ENCODE data around the gene KRABD2.
"Not testable (repeated sequence)": the region's sequence is repeated elsewhere in the genome, so short reads cannot be mapped to it uniquely, and the experiment has no call there.

DNA sequence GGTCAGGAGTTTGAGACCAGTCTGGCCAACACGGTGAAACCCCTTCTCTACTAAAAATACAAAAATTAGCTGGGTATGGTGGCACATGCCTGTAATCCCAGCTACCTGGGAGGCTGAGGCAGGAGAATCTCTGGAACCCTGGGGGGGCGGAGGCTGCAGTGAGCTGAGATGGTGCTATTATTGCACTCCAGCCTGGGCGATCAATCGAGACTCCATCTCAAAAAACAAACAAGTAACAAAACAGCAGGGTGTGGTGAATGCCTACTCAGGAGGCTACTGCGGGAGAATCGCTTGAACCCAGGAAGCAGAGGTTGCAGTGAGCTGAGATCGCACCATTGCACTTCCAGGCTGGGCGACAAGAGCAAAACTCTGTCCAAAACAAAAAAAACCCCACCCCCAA, 1.6 kb upstream of the KRABD2 start:
- not testable (repeated sequence) for TF ChIP-seq ZNF274 (IDR thresholded peaks at IDR 0.05; ENCODE audit: low read depth, low read length); YY1 (IDR thresholded peaks at IDR 0.05; ENCODE audit: insufficient read depth, insufficient read length); SUZ12 (IDR thresholded peaks at IDR 0.05; ENCODE audit: extremely low read depth, insufficient read depth, insufficient read length)

All from NT2/D1 (cell line).